Subcutaneous abdominal adipose tissue (tissue), 5 donors: ENCODE results near the gene LRRC2.

Experiments
- H3K27ac ChIP-seq: one replicate; pipeline ENCODE4 v1.7.0; 2013; ENCODE audit warnings: low read depth, mild to moderate bottlenecking, inconsistent platforms, low read length, moderate library complexity
- H3K27me3 ChIP-seq, 5 donors: one replicate each; pipeline ENCODE4 v1.7.0; 2013; ENCODE audit warnings: low read length in 5 of 5, inconsistent platforms in 1 of 5; ENCODE audit not compliant: control insufficient read depth in 5 of 5, insufficient read depth in 4 of 5
- H3K36me3 ChIP-seq, 5 donors: one replicate each; pipeline ENCODE4 v1.7.0; 2013; ENCODE audit warnings: low read length in 5 of 5; ENCODE audit not compliant: control insufficient read depth in 5 of 5, insufficient read depth in 5 of 5
- H3K4me1 ChIP-seq, 5 donors: one replicate each; pipeline ENCODE4 v1.7.0; 2013; ENCODE audit warnings: low read length in 5 of 5, mild to moderate bottlenecking in 3 of 5, moderate library complexity in 1 of 5; ENCODE audit not compliant: control insufficient read depth in 5 of 5, insufficient read depth in 5 of 5
- H3K4me3 ChIP-seq, 5 donors: one replicate each; pipeline ENCODE4 v1.7.0; 2013; ENCODE audit warnings: low read length in 5 of 5, low read depth in 1 of 5
- H3K9ac ChIP-seq, 5 donors: one replicate each; pipeline ENCODE4 v1.7.0; 2013; ENCODE audit warnings: low read length in 5 of 5, mild to moderate bottlenecking in 4 of 5, moderate library complexity in 3 of 5
- H3K9me3 ChIP-seq, 5 donors: one replicate each; pipeline ENCODE4 v1.7.0; 2013; ENCODE audit warnings: low read length in 5 of 5; ENCODE audit not compliant: control insufficient read depth in 5 of 5
- donor health status: healthy.
- donor health status: healthy.
- donor health status: healthy.
- donor health status: healthy.
- donor health status: healthy.

The LRRC2 gene

DNA sequence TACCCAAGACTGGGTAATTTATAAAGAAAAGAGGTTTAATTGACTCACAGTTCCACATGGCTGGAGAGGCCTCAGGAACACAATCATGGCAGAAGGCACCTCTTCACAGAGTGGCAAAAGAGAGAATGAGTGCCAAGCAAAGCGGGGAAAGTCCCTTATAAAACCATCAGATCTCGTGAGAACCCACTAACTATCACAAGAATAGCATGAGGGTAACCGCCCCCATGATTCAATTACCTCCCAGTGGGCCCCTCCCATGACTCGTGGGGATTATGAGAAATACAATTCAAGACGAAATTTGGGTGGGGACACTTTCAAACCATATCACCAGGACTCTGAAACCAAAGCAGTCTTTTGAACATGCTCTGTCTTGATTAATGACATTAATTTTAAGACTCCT, 61.3 kb downstream of the LRRC2 start:
- Histone ChIP-seq H3K9ac (no peak overlapping the region), H3K36me3 (no peaks in the 10 kb centered on the region), H3K4me1 (peaks cover 0 to 6% (median 0%) of the 10 kb centered on the region in 5 donors), H3K27me3 (peaks cover 0 to 2% (median 0%) of the 10 kb centered on the region in 5 donors), H3K27ac (no peak overlapping the region), H3K4me3 (no peak overlapping the region), H3K9me3 (no peaks in the 10 kb centered on the region)

DNA sequence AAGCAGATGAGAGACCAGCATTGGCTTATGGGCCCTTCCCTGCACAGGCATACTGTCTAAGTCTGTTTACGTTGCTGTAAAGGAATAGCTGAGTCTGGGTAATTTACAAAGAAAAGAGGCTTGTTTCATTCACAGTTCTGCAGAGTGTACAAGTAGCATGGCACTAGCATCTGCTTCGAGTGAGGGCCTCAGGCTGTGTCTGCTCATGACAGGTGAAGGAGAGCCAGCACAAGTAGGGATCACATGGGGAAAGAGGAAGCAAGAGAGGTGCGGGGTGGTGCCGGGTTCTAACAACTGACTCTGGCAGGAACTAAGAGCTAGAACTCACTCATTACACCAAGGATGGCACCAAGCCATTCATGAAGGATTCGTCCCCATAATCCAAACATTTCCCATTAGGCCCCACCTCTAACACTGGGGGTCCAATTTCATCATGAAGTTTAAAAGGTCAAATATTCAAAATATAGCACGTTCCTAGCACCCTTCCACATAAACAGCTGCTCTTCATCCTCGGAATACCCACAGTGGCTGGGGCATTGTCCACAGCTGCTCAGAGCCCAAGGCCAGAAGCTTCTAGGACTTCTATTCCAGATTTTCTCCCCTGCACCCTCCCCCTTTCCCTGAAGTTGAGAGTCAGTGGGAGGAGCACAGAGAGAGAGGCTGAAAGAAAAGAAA, 62.8 kb downstream of the LRRC2 start:
- Histone ChIP-seq H3K9me3 (no peaks in the 10 kb centered on the region), H3K36me3 (no peaks in the 10 kb centered on the region), H3K27me3 (peaks cover 0 to 3% (median 0%) of the 10 kb centered on the region in 5 donors), H3K4me1 (peaks cover 0 to 6% (median 0%) of the 10 kb centered on the region in 5 donors), H3K4me3 (no peak overlapping the region), H3K27ac (no peak overlapping the region), H3K9ac (no peak overlapping the region)

DNA sequence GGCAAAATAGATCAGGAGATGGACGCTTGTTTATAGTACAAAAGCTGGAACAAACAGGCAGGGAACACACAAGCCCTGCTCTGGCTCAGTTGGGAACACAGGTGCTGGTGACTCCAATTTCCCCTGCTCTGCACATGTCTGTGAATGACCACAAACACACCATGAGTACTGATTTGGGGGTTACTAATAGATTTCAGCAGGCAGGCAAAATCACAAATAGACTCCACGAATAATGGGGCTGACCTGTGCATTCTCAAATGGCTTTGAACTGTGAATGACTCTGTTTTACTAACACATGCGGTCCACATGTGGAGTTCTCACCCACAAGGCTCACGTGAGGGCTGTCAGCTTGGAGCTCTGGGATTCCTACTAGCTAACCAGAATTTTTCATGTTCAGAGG, 64.4 kb downstream of the LRRC2 start:
- H3K27me3 ChIP-seq: peaks cover 0 to 3% (median 0%) of the 10 kb centered on the region in 5 donors
- H3K27ac ChIP-seq: no peak overlapping the region

DNA sequence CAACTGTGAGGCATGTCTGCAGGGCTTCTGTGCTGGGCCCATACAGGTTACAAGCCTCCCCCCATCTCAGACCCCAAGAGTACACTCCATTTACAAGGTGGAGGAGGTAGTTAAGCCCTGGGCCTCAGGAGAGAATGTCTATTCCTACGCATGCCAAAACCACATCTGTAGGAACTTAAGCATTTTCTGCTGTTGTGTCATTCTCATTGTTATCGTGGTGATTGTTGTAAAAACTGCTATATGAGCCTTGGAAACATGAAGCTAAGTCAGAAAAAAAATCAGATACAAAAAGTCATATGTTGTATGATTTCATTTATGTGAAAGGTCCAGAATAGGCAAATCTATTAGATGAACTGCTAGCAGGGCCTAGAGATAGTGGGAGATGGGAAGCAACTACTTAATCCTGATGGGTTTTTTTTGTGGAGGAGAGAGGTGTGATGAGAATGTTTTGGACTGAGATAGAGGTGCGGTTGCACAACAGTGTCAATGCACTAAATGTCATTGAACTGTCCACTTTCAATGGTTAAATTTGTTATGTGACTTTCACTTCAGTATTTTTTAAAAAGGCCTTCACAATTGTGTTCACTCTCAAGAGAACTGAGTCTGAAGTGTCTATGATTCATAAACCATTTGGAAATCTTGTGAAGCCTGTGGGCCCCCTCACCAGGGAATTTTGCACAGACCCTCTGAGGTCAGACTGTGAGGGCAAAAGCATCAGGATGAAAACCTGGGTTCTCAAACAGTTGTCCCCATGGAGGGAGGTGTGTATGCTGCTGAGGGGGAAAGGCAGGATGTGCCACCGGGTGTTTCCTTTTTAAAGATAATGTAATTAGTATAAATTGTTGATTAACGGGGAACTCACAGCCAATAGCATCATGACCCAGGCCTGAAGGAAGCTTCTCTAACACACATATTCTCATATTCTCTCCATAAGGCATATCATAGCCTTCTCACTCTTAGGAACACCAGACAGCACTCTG, 65.2 kb downstream of the LRRC2 start:
- Histone ChIP-seq H3K9me3 (no peaks in the 10 kb centered on the region), H3K9ac (no peak overlapping the region), H3K27me3 (peaks cover 0 to 3% (median 0%) of the 10 kb centered on the region in 5 donors), H3K27ac (no peak overlapping the region), H3K36me3 (no peaks in the 10 kb centered on the region), H3K4me3 (no peak overlapping the region), H3K4me1 (peaks cover 0 to 18% (median 4%) of the 10 kb centered on the region in 5 donors)

More for the DNA sequence above, 64.4 kb downstream of the LRRC2 start:
- Histone ChIP-seq H3K9ac (no peak overlapping the region), H3K36me3 (no peaks in the 10 kb centered on the region), H3K4me3 (no peak overlapping the region), H3K9me3 (no peaks in the 10 kb centered on the region), H3K4me1 (peaks cover 0 to 14% (median 4%) of the 10 kb centered on the region in 5 donors)

DNA sequence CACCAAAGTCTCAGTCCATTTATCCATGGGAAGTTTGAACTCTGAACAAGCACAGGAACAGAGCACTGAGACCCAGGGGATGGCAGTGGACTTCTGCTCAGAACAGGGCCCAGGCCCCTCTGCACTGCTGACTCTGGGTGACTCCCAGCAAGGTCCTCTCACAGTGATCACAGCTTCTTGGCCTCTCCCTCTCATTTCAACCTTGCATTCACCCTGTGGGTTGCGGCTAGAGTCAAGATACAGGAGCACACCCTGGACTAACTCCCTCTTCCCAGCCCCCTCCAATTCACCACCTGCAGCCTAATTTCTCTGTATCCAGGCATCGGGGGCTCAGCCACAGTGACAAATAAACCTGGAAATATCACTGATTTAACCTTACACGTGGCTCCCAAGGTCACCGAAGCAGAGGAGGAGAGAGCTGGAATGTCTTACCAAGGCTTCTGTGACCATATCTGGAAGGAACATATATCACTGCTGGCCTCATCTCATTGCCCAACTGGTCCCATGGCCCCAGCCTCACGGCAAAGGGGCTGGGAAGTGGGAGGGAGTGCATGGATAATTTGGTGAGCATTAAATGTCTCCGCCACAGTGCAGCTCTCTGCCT, 67.1 kb downstream of the LRRC2 start:
- no peak overlapping the region for H3K9ac ChIP-seq
- H3K27me3 ChIP-seq: peaks cover 0 to 3% (median 0%) of the 10 kb centered on the region in 5 donors
- no peaks in the 10 kb centered on the region for H3K9me3 ChIP-seq
- no peak overlapping the region for H3K4me3 ChIP-seq
- no peaks in the 10 kb centered on the region for H3K36me3 ChIP-seq
- peaks cover 0 to 21% (median 4%) of the 10 kb centered on the region in 5 donors for H3K4me1 ChIP-seq
- H3K27ac ChIP-seq: no peak overlapping the region

DNA sequence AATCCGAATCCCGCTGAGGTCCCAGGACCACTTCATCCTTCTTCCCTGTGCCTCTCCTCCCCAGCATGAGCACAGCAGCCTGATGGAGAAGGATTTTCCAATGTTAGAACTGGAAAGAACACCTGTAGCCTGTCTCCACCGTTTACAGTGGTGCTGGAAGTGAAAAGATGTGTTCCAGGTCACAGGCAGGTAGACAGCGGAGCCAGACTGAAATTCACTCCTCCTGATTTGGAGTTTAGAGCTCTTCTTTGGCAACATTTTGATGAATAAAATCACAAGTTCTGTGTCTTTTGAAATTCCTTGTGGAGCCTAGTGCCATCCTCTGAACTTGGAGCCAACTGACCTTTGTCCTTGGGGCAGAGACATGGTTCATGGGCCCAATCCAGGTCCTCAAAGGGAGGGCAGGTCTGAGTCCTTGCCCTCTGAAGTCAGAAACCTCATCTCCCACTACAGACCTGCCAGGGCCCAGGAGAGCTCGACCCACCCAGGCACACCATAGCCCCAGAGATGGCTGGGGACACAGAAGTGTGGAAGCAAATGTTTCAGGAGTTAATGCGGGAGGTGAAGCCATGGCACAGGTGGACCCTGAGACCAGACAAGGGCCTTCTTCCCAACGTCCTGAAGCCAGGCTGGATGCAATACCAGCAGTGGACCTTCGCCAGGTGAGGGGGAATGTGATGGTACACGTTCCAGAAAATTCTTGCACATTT, 68.4 kb downstream of the LRRC2 start, which contains the start of gene RTP3:
Gene RTP3 (plus strand): TSS at position 421 of the 710 bp plus-strand sequence. CDS start 87 bp downstream, at position 508.
- no peak within 1 kb of the TSS for H3K27ac ChIP-seq
- H3K27me3 ChIP-seq: peaks cover 0 to 3% (median 0%) of the 10 kb centered on the region in 5 donors
- no peaks in the 10 kb centered on the region for H3K9me3 ChIP-seq
- no peak within 1 kb of the TSS for H3K4me3 ChIP-seq
- H3K4me1 ChIP-seq: peaks cover 0 to 21% (median 4%) of the 10 kb centered on the region in 5 donors
- H3K9ac ChIP-seq: no peak within 1 kb of the TSS
- no peaks in the 10 kb centered on the region for H3K36me3 ChIP-seq

DNA sequence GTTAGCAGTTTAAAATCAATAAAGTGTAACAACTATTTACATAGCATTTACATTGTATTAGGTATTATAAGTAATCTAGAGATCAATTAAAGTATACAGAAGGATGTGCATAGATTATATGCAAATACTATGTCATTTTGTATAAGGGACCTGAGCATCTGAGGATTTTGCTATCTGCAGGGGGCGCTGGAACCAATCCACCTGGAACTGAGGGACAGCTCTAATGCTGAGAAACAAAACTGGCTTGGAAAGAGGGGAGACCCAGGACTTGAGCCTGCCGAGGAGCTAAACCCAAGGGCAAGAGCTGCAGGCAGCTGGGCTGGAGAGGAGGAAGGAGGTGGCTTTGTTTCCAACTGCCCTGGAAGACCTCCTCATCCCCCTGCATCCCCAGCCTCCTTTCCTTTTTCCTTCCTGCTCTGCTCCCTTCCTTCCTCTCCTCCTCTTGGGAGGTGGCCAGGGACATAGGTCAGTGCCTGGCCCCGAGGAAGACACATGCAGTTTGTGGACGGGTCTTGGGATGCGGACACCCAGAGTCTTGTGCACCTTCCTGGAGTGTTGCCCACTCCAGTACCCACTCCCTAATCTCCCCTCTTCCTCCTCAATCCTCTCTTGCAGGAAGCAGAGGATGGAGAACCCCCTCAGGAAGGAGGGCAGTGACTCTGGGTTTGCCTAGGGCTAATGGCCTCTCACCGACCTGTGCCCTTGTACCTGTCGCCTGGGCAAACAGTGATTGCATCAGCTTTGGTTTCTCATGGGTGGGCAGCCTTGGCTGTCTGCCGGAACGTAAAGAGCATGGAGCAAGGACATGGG, 69.2 kb downstream of the LRRC2 start:
- H3K9ac ChIP-seq: no peak overlapping the region
- H3K27me3 ChIP-seq: peaks cover 0 to 3% (median 0%) of the 10 kb centered on the region in 5 donors
- no peak overlapping the region for H3K4me3 ChIP-seq
- no peaks in the 10 kb centered on the region for H3K36me3 ChIP-seq
- H3K9me3 ChIP-seq: no peaks in the 10 kb centered on the region
- peaks cover 0 to 21% (median 4%) of the 10 kb centered on the region in 5 donors for H3K4me1 ChIP-seq
- no peak overlapping the region for H3K27ac ChIP-seq

DNA sequence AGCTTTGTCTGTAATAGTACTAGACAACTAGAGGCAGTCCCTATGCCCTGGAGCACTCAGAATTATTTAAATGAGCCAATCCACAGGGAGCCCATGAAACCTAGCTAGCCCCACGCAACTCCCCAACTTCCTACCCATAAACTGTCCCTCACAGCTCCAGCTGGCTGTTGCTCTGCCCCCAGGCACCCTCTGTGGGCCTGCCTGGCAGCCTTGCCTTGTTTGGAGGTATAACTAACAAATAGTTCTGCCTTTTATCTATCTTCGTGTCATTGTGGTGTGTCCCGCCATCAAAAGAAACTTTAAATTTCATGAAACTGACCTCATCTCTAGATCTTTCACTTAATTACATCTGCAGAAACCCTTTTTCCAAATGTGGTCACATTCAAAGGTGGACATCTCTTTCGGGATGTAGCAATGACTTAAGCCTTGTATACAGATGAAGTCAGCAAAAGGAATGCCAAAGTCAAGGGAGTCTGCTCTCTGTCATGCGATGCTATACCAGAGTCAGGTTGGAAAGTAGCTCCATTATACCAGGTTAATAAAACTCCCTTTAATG, 70.1 kb downstream of the LRRC2 start:
- Histone ChIP-seq H3K9me3 (no peaks in the 10 kb centered on the region), H3K4me1 (peaks cover 0 to 16% (median 4%) of the 10 kb centered on the region in 5 donors), H3K27me3 (peaks cover 0 to 3% (median 0%) of the 10 kb centered on the region in 5 donors), H3K4me3 (no peak overlapping the region), H3K27ac (no peak overlapping the region), H3K36me3 (no peaks in the 10 kb centered on the region), H3K9ac (no peak overlapping the region)
